Hepatocyte (in vitro differentiated cells): ENCODE data around the gene STARD9. TPM values are rescaled to one million over a fixed set of nuclear protein-coding genes. Genes with fewer than 3 reads are reported as not detected.

Source experiments
- DNase-seq: peaks from one replicate; pipeline ENCODE4 v3.0.0-alpha.2; 2016; ENCODE audit warnings: low spot score
- H2AFZ ChIP-seq: fragments of 200-600 bp; sonication (generic); 2 replicates; pipeline ENCODE4 v1.6.0; 2016; ENCODE audit warnings: antibody characterized with exemption, mild to moderate bottlenecking
- H3K27ac ChIP-seq: fragments of 200-600 bp; sonication (generic); 2 replicates; pipeline ENCODE4 v1.5.1; 2016; ENCODE audit warnings: mild to moderate bottlenecking
- H3K27me3 ChIP-seq: fragments of 200-600 bp; sonication (generic); 2 replicates; pipeline ENCODE4 v1.6.1; 2016
- H3K36me3 ChIP-seq: fragments of 200-600 bp; sonication (generic); replicated peaks from 2 replicates; pipeline ENCODE4 v1.5.1; 2016; ENCODE audit warnings: low read depth; ENCODE audit not compliant: insufficient read depth
- H3K4me1 ChIP-seq: fragments of 200-600 bp; sonication (generic); 2 replicates; pipeline ENCODE4 v1.5.1; 2016; ENCODE audit warnings: mild to moderate bottlenecking, moderate library complexity; ENCODE audit not compliant: insufficient read depth
- H3K4me2 ChIP-seq: fragments of 200-600 bp; sonication (generic); 2 replicates; pipeline ENCODE4 v1.6.0; 2016
- H3K4me3 ChIP-seq: fragments of 200-600 bp; sonication (generic); 2 replicates; pipeline ENCODE4 v1.5.1; 2016; ENCODE audit warnings: mild to moderate bottlenecking
- H3K79me2 ChIP-seq: fragments of 200-600 bp; sonication (generic); 2 replicates; pipeline ENCODE4 v1.6.0; 2017; ENCODE audit warnings: mild to moderate bottlenecking
- H3K9me2 ChIP-seq: fragments of 200-600 bp; sonication (generic); replicated peaks from 2 replicates; pipeline ENCODE4 v1.6.0; 2017; ENCODE audit warnings: mild to moderate bottlenecking; ENCODE audit not compliant: insufficient read depth
- H3K9me3 ChIP-seq: fragments of 200-600 bp; sonication (generic); 2 replicates; pipeline ENCODE4 v1.5.1; 2016; ENCODE audit warnings: low read depth, mild to moderate bottlenecking
- H4K20me1 ChIP-seq: fragments of 200-600 bp; sonication (generic); 2 replicates; pipeline ENCODE4 v1.6.0; 2016; ENCODE audit warnings: mild to moderate bottlenecking; ENCODE audit not compliant: insufficient read depth, poor library complexity, severe bottlenecking
- EZH2 ChIP-seq: fragments of 200-600 bp; sonication (generic); IDR thresholded peaks from 2 replicates; pipeline ENCODE4 v1.6.1; 2016; ENCODE audit warnings: antibody characterized with exemption, mild to moderate bottlenecking, borderline replicate concordance
- EZH2phosphoT487 ChIP-seq: fragments of 200-600 bp; sonication (generic); IDR thresholded peaks from one replicate; pipeline ENCODE4 v1.6.1; 2018; ENCODE audit warnings: antibody characterized with exemption, mild to moderate bottlenecking, low read depth, moderate library complexity; ENCODE audit not compliant: unreplicated experiment, severe bottlenecking
- WGBS: methylation state at CpG from one replicate; pipeline ENCODE4 v1.1.6; 2016; ENCODE audit warnings: low lambda C conversion rate; ENCODE audit errors: missing lambda C conversion rate; 5-methylcytosine and 5-hydroxymethylcytosine counted together
- polyA plus RNA-seq: library from polyadenylated mRNA; unstranded; fragments of >200 nt; fragmentation: Nextera tagmentation; extraction: Ambion mirVana; gene quantifications from 2 replicates; pipeline ENCODE4 v1.2.1, GENCODE V29; 2016
- total RNA-seq: library from RNA; depleted of rRNA; stranded (reverse); fragments of >200 nt; gene quantifications from 2 replicates; pipeline ENCODE4 v1.2.3, GENCODE V29; 2014
- TF ChIP-seq, protein P1 (sequence below): fragments of 200-600 bp; sonication (generic); IDR thresholded peaks from 2 replicates; pipeline ENCODE4 v1.5.1; 2016; ENCODE audit warnings: antibody characterized with exemption, mild to moderate bottlenecking; ENCODE audit not compliant: poor library complexity

Gene STARD9
- total and polyA plus RNA-seq, 2 experiments from 2014 or later: 0.50 to 3.0 TPM

DNA sequence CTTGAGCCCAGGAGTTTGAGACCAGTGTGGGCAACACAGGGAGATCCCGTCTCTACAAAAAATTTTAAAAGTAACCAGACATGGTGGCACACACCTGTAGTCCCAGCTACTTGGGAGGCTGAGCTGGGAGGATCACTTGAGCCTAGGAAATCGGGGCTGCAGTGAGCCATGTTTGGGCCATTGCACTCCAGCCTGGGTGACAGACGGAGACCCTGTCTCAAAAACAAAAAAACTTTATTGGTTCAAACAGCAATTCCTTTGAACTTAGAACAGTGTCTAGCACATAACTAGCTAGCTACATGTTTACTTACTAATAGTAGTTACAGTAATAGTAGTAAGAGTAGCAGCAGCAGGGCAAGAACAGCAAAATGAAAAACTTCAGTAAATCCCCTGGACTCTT lies 16.7 kb upstream of the STARD9 start:
- Histone ChIP-seq H3K4me3 (no peak overlapping the region), H2AFZ (no peak overlapping the region), H3K9me3 (no peaks in the 10 kb centered on the region), H3K4me2 (no peak overlapping the region), H3K27me3 (no peaks in the 10 kb centered on the region), H4K20me1 (no peaks in the 10 kb centered on the region), H3K4me1 (no peaks in the 10 kb centered on the region), H3K9me2 (no peaks in the 10 kb centered on the region), H3K36me3 (no peaks in the 10 kb centered on the region), H3K27ac (no peak overlapping the region), H3K79me2 (peaks cover 15% of the 10 kb centered on the region)
- TF ChIP-seq EZH2phosphoT487 (no peak), EZH2 (no peak)
- TF ChIP-seq, protein P1, sequence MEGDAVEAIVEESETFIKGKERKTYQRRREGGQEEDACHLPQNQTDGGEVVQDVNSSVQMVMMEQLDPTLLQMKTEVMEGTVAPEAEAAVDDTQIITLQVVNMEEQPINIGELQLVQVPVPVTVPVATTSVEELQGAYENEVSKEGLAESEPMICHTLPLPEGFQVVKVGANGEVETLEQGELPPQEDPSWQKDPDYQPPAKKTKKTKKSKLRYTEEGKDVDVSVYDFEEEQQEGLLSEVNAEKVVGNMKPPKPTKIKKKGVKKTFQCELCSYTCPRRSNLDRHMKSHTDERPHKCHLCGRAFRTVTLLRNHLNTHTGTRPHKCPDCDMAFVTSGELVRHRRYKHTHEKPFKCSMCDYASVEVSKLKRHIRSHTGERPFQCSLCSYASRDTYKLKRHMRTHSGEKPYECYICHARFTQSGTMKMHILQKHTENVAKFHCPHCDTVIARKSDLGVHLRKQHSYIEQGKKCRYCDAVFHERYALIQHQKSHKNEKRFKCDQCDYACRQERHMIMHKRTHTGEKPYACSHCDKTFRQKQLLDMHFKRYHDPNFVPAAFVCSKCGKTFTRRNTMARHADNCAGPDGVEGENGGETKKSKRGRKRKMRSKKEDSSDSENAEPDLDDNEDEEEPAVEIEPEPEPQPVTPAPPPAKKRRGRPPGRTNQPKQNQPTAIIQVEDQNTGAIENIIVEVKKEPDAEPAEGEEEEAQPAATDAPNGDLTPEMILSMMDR: no peak
- 100% methylated on average over 3 of the region's 3 CpGs for WGBS
- DNase-seq: no peak

DNA sequence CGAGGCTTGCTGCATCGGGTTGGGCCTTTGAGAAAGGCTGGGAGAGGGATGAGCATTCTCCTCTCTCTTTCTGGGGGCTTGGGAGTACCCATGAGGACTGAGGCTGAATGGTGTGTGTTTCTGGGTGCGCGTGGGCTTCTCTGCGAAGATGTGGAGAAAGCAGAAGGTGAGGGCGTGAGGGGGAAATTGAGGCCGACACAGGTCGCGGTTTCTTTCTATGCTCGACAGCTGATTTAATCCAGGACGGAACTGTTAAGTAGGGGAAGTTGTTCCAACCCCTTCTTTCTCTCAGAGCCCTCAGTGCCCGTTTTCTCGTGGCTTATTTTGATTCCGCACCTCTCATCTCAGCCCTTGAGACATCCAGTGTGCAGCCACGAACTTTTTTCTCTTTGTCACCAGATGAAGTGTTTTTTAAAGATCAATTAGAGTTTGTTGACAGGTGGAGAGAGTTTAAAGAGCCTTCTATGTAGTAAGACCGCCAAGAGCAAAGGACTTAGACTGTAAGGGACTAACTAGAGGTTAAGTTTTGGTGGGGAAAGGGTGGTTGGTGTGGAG lies 711 bp downstream of the STARD9 start:
- Histone ChIP-seq H2AFZ (peak overlapping the region; percentile 54), H3K4me2 (peak overlapping the region; percentile 82), H3K27me3 (peaks cover 43% of the 10 kb centered on the region), H3K27ac (no peak overlapping the region), H3K36me3 (no peaks in the 10 kb centered on the region), H4K20me1 (no peaks in the 10 kb centered on the region), H3K79me2 (peaks cover 9% of the 10 kb centered on the region), H3K9me3 (no peaks in the 10 kb centered on the region), H3K9me2 (no peaks in the 10 kb centered on the region), H3K4me3 (peak overlapping the region; percentile 37), H3K4me1 (peaks cover 5% of the 10 kb centered on the region)
- TF ChIP-seq, protein P1: no peak
- TF ChIP-seq EZH2 (no peak), EZH2phosphoT487 (no peak)
- no peak for DNase-seq
- 21% methylated on average over 16 of the region's 16 CpGs for WGBS

DNA sequence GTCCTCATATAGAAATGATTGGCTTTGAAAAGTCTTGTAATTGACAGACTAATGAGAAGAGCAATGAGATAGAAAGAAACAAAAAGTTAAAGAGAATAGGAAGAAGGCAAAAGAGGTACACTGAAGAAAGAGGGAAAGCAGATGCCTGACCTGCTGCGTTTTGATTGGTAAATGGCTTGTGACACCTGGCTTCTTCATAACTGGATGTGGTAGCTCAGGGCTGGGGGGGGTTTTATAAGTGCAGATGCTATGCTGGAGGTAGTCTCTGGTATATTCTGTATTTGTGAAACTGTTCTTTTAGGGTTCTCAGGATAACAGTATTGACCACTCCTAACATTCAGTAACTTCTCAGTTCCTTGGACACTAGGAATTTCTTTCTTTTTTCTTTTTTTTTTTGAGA lies 1.4 kb downstream of the STARD9 start:
- DNase-seq: no peak
- no peak overlapping the region for H3K27ac ChIP-seq
- 85% methylated on average over 1 of the region's 1 CpG for WGBS
- H3K4me1 ChIP-seq: peaks cover 8% of the 10 kb centered on the region
- H3K4me3 ChIP-seq: no peak overlapping the region
- H3K79me2 ChIP-seq: peaks cover 9% of the 10 kb centered on the region
- no peaks in the 10 kb centered on the region for H3K9me3 ChIP-seq
- no peaks in the 10 kb centered on the region for H3K9me2 ChIP-seq
- H3K36me3 ChIP-seq: no peaks in the 10 kb centered on the region
- no peak overlapping the region for H2AFZ ChIP-seq
- peaks cover 43% of the 10 kb centered on the region for H3K27me3 ChIP-seq
- peak overlapping the region; percentile 82 for H3K4me2 ChIP-seq
- TF ChIP-seq EZH2phosphoT487 (no peak), EZH2 (no peak)
- TF ChIP-seq, protein P1: no peak
- H4K20me1 ChIP-seq: no peaks in the 10 kb centered on the region
